ENCODE results near the gene FXYD5. TPM values are rescaled to one million over a fixed set of nuclear protein-coding genes. Genes with fewer than 3 reads are reported as not detected.

FXYD5 gene
- total and polyA plus RNA-seq, 9 of the 15 experiments (the other 6 are each of a cell fraction or from before 2014, with no cell fraction given) = 104 to 537 (median 174) TPM

GRCh38 chr19:35165200-35166058, 10.9 kb downstream of the FXYD5 start (continued):
- TF ChIP-seq ZNF347 (CRISPR knock-in tag; IDR thresholded peaks at IDR 0.05; ENCODE audit: low read depth) (no peak), ATF4 (CRISPR knock-in tag; IDR thresholded peaks at IDR 0.05) (peak; percentile 48; the same call in 1 of the 2 replicates), ZNF785 (CRISPR knock-in tag; IDR thresholded peaks at IDR 0.05) (peak; percentile 62; the same call in 1 of the 2 replicates), MXD1 (CRISPR knock-in tag; IDR thresholded peaks at IDR 0.05; ENCODE audit: borderline replicate concordance, poor library complexity, severe bottlenecking) (peak; percentile 53), NR4A1 (CRISPR knock-in tag; IDR thresholded peaks at IDR 0.05) (peak; percentile 62; the same call in 1 of the 2 replicates), NR4A1 (tag; IDR thresholded peaks at IDR 0.05) (peak; percentile 99), CHD2 (IDR thresholded peaks at IDR 0.05; ENCODE audit: low read depth, low read length) (no peak), CSDE1 (IDR thresholded peaks at IDR 0.05) (no peak), CTBP1 (IDR thresholded peaks at IDR 0.05; ENCODE audit: borderline replicate concordance) (peak; percentile 30; the same call in 1 of the 2 replicates), MTA1 (IDR thresholded peaks at IDR 0.05; ENCODE audit: borderline replicate concordance) (0 out of 2 replicates have a peak, but pooled peaks have one; percentile 35), ZBTB17 (CRISPR knock-in tag; IDR thresholded peaks at IDR 0.05) (peak; percentile 69), ZNF444 (CRISPR knock-in tag; IDR thresholded peaks at IDR 0.05) (peak; percentile 84), ZNF639 (CRISPR knock-in tag; conservative IDR thresholded peaks at IDR 0.05 in 1 of 2, IDR thresholded peaks at IDR 0.05 in 1 of 2) (peak in 1 of 2 experiments; percentile 92; a peak in 2 of 4 replicates), ZNF717 (CRISPR knock-in tag; IDR thresholded peaks at IDR 0.05) (no peak), KLF13 (tag; IDR thresholded peaks at IDR 0.05; ENCODE audit: borderline replicate concordance, low read depth) (0 out of 2 replicates have a peak, but pooled peaks have one; percentile 51), FOXM1 (IDR thresholded peaks at IDR 0.05; ENCODE audit: low read depth) (no peak), FOXM1 (CRISPR knock-in tag; IDR thresholded peaks at IDR 0.05; ENCODE audit: low read depth) (no peak), IFI16 (CRISPR knock-in tag; IDR thresholded peaks at IDR 0.05) (peak; percentile 82), CBFB (CRISPR knock-in tag; IDR thresholded peaks at IDR 0.05) (no peak), POLR2H (tag; IDR thresholded peaks at IDR 0.05; ENCODE audit: low read depth) (peak; percentile 39; the same call in 1 of the 2 replicates), SLC30A9 (CRISPR knock-in tag; IDR thresholded peaks at IDR 0.05) (no peak), ZNF134 (CRISPR knock-in tag; conservative IDR thresholded peaks at IDR 0.05) (peak; percentile 57; the same call in 1 of the 2 replicates), ZBTB33 (CRISPR knock-in tag; IDR thresholded peaks at IDR 0.05) (no peak), KDM2B (CRISPR knock-in tag; IDR thresholded peaks at IDR 0.05) (0 out of 2 replicates have a peak, but pooled peaks have one; percentile 25)
